ENCODE measurements around the gene KCNF1.

Gene KCNF1

DNA sequence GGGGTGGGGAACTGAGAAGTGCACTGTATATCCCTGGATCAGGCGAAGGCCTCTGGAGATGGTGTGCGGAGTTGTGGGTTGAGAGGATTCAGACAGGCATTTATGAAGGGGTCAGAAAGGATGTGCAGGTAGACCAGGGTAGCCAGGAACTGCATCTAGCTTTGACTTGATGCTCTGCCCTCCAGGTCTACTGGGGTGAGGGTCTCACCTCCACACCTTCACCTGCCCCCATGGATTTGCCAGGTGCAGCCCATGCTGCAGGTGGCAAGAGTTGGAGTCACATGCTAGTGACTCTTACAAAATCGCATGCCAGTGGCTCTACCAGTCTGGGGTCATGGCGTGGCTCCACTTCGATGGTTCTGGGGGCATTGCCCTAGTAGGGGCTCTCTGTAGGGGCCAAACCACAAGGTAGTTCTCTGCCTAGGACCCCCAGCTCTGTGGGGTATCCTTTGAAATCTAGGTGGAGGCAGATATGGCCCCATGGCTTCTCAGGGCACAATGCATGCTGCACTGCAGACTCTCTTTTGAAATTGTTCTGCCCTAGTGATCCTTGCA lies 18.9 kb upstream of the KCNF1 start:
- TF ChIP-seq, protein P1, sequence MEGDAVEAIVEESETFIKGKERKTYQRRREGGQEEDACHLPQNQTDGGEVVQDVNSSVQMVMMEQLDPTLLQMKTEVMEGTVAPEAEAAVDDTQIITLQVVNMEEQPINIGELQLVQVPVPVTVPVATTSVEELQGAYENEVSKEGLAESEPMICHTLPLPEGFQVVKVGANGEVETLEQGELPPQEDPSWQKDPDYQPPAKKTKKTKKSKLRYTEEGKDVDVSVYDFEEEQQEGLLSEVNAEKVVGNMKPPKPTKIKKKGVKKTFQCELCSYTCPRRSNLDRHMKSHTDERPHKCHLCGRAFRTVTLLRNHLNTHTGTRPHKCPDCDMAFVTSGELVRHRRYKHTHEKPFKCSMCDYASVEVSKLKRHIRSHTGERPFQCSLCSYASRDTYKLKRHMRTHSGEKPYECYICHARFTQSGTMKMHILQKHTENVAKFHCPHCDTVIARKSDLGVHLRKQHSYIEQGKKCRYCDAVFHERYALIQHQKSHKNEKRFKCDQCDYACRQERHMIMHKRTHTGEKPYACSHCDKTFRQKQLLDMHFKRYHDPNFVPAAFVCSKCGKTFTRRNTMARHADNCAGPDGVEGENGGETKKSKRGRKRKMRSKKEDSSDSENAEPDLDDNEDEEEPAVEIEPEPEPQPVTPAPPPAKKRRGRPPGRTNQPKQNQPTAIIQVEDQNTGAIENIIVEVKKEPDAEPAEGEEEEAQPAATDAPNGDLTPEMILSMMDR (conservative IDR thresholded peaks at IDR 0.05; ENCODE audit: low read length), result no peak
- H3K4me3 ChIP-seq (ENCODE audit: low read length), result no peak overlapping the region
- no peak for DNase-seq (ENCODE audit: low read depth)

DNA sequence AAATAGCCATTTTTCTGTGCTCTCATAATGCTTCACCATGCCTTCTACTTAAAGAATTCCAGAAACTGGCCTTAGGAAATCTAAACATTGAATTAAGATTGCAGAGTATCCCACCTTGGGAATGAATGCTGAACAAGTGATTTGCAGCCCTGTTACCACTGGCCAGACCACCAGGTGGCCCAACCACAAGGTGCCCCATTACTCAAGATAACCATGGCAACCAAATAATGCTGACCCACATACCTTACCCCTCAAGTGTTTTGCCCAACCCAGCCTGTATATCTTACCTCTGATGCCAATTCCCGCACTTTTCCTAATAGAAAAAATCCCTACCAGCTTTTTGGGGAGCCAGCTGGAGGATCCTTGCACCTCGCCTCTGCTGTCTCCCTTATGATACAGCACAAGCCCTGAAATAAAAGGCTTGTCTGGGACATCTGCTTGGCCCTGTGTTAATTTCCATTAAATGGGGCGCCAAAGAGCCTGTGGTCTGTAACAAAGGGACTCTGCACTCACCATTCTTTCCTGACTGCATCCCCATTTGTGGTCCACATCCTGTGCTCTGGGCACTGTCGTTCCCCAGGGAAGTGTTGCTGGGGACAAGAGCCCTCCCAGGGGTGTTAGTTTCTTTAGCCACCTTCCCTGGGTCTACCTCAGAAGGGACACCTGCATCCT lies 17.3 kb upstream of the KCNF1 start:
- no peak overlapping the region for H3K4me3 ChIP-seq (ENCODE audit: low read length)
- DNase-seq (ENCODE audit: low read depth), result no peak
- TF ChIP-seq, protein P1 (conservative IDR thresholded peaks at IDR 0.05; ENCODE audit: low read length), result no peak

- TF ChIP-seq, protein P1 (conservative IDR thresholded peaks at IDR 0.05; ENCODE audit: low read length), result no peak
- no peak overlapping the region for H3K4me3 ChIP-seq (ENCODE audit: low read length)
- DNase-seq (ENCODE audit: low read depth), result no peak
Observed at GRCh38 chr2:10895231-10895630, 16.5 kb upstream of the KCNF1 start.

- H3K4me3 ChIP-seq (ENCODE audit: low read length), result no peak overlapping the region
- TF ChIP-seq, protein P1 (conservative IDR thresholded peaks at IDR 0.05; ENCODE audit: low read length), result no peak
- peak; percentile 25 for DNase-seq (ENCODE audit: low read depth)
Observed at GRCh38 chr2:10897956-10898355, 13.8 kb upstream of the KCNF1 start.

- TF ChIP-seq, protein P1 (conservative IDR thresholded peaks at IDR 0.05; ENCODE audit: low read length), result peak; percentile 31
- H3K4me3 ChIP-seq (ENCODE audit: low read length), result no peak overlapping the region
- no peak for DNase-seq (ENCODE audit: low read depth)
Observed at GRCh38 chr2:10900216-10901109, 11.3 kb upstream of the KCNF1 start.

DNA sequence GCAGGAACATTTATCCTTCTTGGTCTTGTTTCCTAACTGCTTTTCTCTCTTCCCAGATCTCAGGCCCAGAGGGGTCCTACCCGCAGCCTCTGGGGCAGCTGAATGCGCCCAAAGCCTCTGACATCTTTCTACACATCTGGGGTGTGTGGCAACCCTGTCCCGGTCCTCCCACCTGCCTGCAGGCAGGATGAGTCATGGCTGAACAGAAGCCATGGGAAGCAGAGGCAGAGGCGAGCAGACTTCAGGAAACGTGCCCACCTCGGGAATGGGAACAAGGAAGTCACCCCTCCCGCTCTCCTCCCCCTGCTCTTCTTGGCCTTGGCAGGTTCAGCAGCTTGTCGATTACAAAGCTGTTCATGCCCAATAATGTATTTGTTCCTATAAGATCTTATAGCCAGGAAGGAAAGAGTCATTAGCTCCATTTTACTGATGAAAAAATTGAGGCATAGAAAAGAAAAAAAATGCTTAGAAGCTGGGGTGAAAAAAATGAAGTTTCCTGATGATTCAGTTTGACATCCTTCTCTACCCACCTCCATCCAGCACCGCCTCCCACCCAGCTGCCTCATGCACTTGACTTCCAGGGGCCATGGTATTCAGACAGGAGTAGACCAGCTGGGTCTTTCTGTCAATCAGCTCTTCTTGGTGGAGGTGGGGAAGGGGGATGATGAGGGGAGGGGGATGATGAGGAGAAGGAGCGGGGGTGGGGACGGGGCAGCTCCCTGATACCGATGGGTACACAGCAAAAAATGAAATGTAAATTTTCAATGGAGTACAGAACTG lies 10.4 kb upstream of the KCNF1 start:
- H3K4me3 ChIP-seq (ENCODE audit: low read length), result no peak overlapping the region
- TF ChIP-seq, protein P1 (conservative IDR thresholded peaks at IDR 0.05; ENCODE audit: low read length), result no peak
- DNase-seq (ENCODE audit: low read depth), result peak; percentile 43

Data from AG10803 (cell line).